Astrocyte (in vitro differentiated cells and primary cell): Measurements from ENCODE around the gene STPG3. TPM values are rescaled to one million over a fixed set of nuclear protein-coding genes. Genes with fewer than 3 reads are reported as not detected.

Source experiments
- DNase-seq: peaks from one replicate; pipeline ENCODE4 v3.0.0-alpha.2; 2010; ENCODE audit warnings: low read depth
- FAIRE-seq: peaks from 2 replicates; lab custom pipeline; 2011; peaks lifted over from hg19 to GRCh38; lab: Jason Lieb, UNC
- H2AFZ ChIP-seq: 2 replicates; pipeline ENCODE4 v1.6.0; 2012; ENCODE audit warnings: low read depth, low read length, inconsistent platforms
- H3K27ac ChIP-seq: 2 replicates; pipeline ENCODE4 v1.5.1; 2011; ENCODE audit warnings: low read depth, low read length, inconsistent platforms
- H3K27me3 ChIP-seq: 2 replicates; pipeline ENCODE4 v1.6.0; 2011; ENCODE audit warnings: low read length, inconsistent platforms; ENCODE audit not compliant: insufficient read depth
- H3K36me3 ChIP-seq: 2 replicates; pipeline ENCODE4 v1.5.1; 2011; ENCODE audit warnings: low read length, inconsistent platforms; ENCODE audit not compliant: insufficient read depth
- H3K4me1 ChIP-seq: 2 replicates; pipeline ENCODE4 v1.5.1; 2011; ENCODE audit warnings: low read length, inconsistent platforms; ENCODE audit not compliant: insufficient read depth
- H3K4me2 ChIP-seq: 2 replicates; pipeline ENCODE4 v1.6.0; 2012; ENCODE audit warnings: low read length, inconsistent platforms
- H3K4me3 ChIP-seq: 2 replicates; pipeline ENCODE4 v1.5.1; 2011; ENCODE audit warnings: low read depth, mild to moderate bottlenecking, low read length, inconsistent platforms; ENCODE audit not compliant: insufficient read depth
- H3K79me2 ChIP-seq: 2 replicates; pipeline ENCODE4 v1.6.0; 2012; ENCODE audit warnings: mild to moderate bottlenecking, low read length, inconsistent platforms; ENCODE audit not compliant: insufficient read depth
- H3K9ac ChIP-seq: 2 replicates; pipeline ENCODE4 v1.6.0; 2012; ENCODE audit warnings: mild to moderate bottlenecking, low read length, inconsistent platforms
- H3K9me3 ChIP-seq: 2 replicates; pipeline ENCODE4 v1.5.1; 2012; ENCODE audit warnings: low read depth, mild to moderate bottlenecking, low read length, inconsistent platforms; ENCODE audit not compliant: insufficient read depth
- H4K20me1 ChIP-seq: 2 replicates; pipeline ENCODE4 v1.6.0; 2012; ENCODE audit warnings: low read length, inconsistent platforms; ENCODE audit not compliant: insufficient read depth
- H3K27ac Mint-ChIP-seq: one replicate; pipeline ENCODE4 v1.8.0; 2021; ENCODE audit warnings: mild to moderate bottlenecking, mixed read lengths; ENCODE audit not compliant: unreplicated experiment
- H3K27me3 Mint-ChIP-seq: one replicate; pipeline ENCODE4 v1.8.0; 2021; ENCODE audit warnings: low read depth, mixed read lengths; ENCODE audit not compliant: unreplicated experiment
- H3K36me3 Mint-ChIP-seq: one replicate; pipeline ENCODE4 v1.8.0; 2021; ENCODE audit warnings: low read depth, mixed read lengths; ENCODE audit not compliant: unreplicated experiment
- H3K4me1 Mint-ChIP-seq: one replicate; pipeline ENCODE4 v1.8.0; 2021; ENCODE audit warnings: low read depth, mixed read lengths; ENCODE audit not compliant: unreplicated experiment
- H3K4me3 Mint-ChIP-seq: one replicate; pipeline ENCODE4 v1.8.0; 2021; ENCODE audit warnings: mild to moderate bottlenecking, moderate library complexity, mixed read lengths; ENCODE audit not compliant: unreplicated experiment
- H3K9me3 Mint-ChIP-seq: one replicate; pipeline ENCODE4 v1.8.0; 2021; ENCODE audit warnings: mild to moderate bottlenecking, mixed read lengths; ENCODE audit not compliant: unreplicated experiment
- CTCF ChIP-seq: IDR thresholded peaks from 2 replicates; pipeline ENCODE4 v1.5.1; 2011; ENCODE audit warnings: low read depth, mild to moderate bottlenecking, inconsistent platforms, low read length, moderate library complexity; ENCODE audit not compliant: insufficient read depth
- EZH2 ChIP-seq: IDR thresholded peaks from 2 replicates; pipeline ENCODE4 v1.6.1; 2012; ENCODE audit warnings: mild to moderate bottlenecking, low read length, inconsistent platforms; ENCODE audit not compliant: insufficient read depth
- total RNA-seq: library from RNA; stranded (reverse); gene quantifications from 2 replicates; pipeline ENCODE4 v1.2.1, GENCODE V29; 2021

Gene STPG3
- total RNA-seq, 1 donor from 2014 or later, result not detected

GRCh38 chr9:137243626-137244485 is 7.2 kb upstream of the STPG3 start:
- peak overlapping the region; percentile 69 for H3K27ac Mint-ChIP-seq
- DNase-seq, result no peak
- Histone ChIP-seq H2AFZ (no peak overlapping the region), H3K27me3 (no peaks in the 10 kb centered on the region), H3K4me3 (peak overlapping the region; percentile 13), H3K9me3 (no peaks in the 10 kb centered on the region), H3K4me1 (peaks cover 25% of the 10 kb centered on the region), H3K4me2 (peak overlapping the region; percentile 90), H3K79me2 (peaks cover 43% of the 10 kb centered on the region), H3K27ac (no peak overlapping the region), H3K36me3 (peaks cover 9% of the 10 kb centered on the region), H3K9ac (peak overlapping the region; percentile 88), H4K20me1 (peaks cover 40% of the 10 kb centered on the region)
- H3K9me3 Mint-ChIP-seq, result no peaks in the 10 kb centered on the region
- H3K36me3 Mint-ChIP-seq, result peaks cover 8% of the 10 kb centered on the region
- FAIRE-seq, result no peak
- H3K4me3 Mint-ChIP-seq, result peak overlapping the region; percentile 94
- peaks cover 18% of the 10 kb centered on the region for H3K4me1 Mint-ChIP-seq
- TF ChIP-seq CTCF (no peak), EZH2 (no peak)
- no peaks in the 10 kb centered on the region for H3K27me3 Mint-ChIP-seq

GRCh38 chr9:137244486-137245449 is 6.3 kb upstream of the STPG3 start:
- Mint-ChIP-seq H3K27me3 (peaks cover 4% of the 10 kb centered on the region), H3K27ac (no peak overlapping the region), H3K9me3 (no peaks in the 10 kb centered on the region), H3K4me1 (peaks cover 18% of the 10 kb centered on the region), H3K4me3 (peak overlapping the region; percentile 94), H3K36me3 (peaks cover 8% of the 10 kb centered on the region)
- peaks cover 37% of the 10 kb centered on the region for H4K20me1 ChIP-seq
- peaks cover 25% of the 10 kb centered on the region for H3K4me1 ChIP-seq
- peaks cover 37% of the 10 kb centered on the region for H3K79me2 ChIP-seq
- peaks cover 9% of the 10 kb centered on the region for H3K36me3 ChIP-seq
- H3K4me3 ChIP-seq, result no peak overlapping the region
- H3K9me3 ChIP-seq, result no peaks in the 10 kb centered on the region
- H2AFZ ChIP-seq, result no peak overlapping the region
- peak overlapping the region; percentile 90 for H3K4me2 ChIP-seq
- FAIRE-seq (no peak), DNase-seq (no peak)
- H3K9ac ChIP-seq, result peak overlapping the region; percentile 88
- no peak overlapping the region for H3K27ac ChIP-seq
- H3K27me3 ChIP-seq, result no peaks in the 10 kb centered on the region
- no peak for TF ChIP-seq CTCF
- TF ChIP-seq EZH2, result no peak
